ENCODE results near the gene NLGN4X.

- no peak for TF ChIP-seq CHD2 (IDR thresholded peaks at IDR 0.05; ENCODE audit: low read length, partially characterized antibody)
- TF ChIP-seq CTCF (IDR thresholded peaks at IDR 0.05), result no peak
- TF ChIP-seq ZFP36 (IDR thresholded peaks at IDR 0.05; ENCODE audit: borderline replicate concordance, partially characterized antibody), result no peak
- no peak for TF ChIP-seq NPAS2 (CRISPR knock-in tag; IDR thresholded peaks at IDR 0.05; ENCODE audit: borderline replicate concordance)
- TF ChIP-seq RCOR1 (IDR thresholded peaks at IDR 0.05; ENCODE audit: low read depth, low read length), result no peak
- TF ChIP-seq E2F6 (IDR thresholded peaks at IDR 0.05; ENCODE audit: borderline replicate concordance, low read depth), result no peak
- TF ChIP-seq CEBPB (IDR thresholded peaks at IDR 0.05), result no peak
Observed at GRCh38 chrX:5867778-5868177, 360.9 kb downstream of the NLGN4X start.
